OCI-LY3 (cell line): ENCODE data around the gene CAV2.

Source experiments
- CTCF ChIP-seq: fragments of 200-600, 300-600 bp; sonication (generic); IDR thresholded peaks from 2 replicates; pipeline ENCODE4 v1.5.1; 2014; ENCODE audit warnings: antibody characterized with exemption, low read length, low read depth
- EZH2phosphoT487 ChIP-seq: fragments of 200-600 bp; shearing (Covaris generic); IDR thresholded peaks from 2 replicates; pipeline ENCODE4 v1.6.1; 2018; ENCODE audit warnings: antibody characterized with exemption, mixed run types, low read depth

GRCh38 chr7:116505823-116506222 lies 6.3 kb downstream of the CAV2 start:
- TF ChIP-seq CTCF (no peak), EZH2phosphoT487 (no peak)
